ENCODE measurements around the gene FADS2. TPM values are rescaled to one million over a fixed set of nuclear protein-coding genes. Genes with fewer than 3 reads are reported as not detected.

FADS2 gene
- polyA plus RNA-seq, 2 of the 4 experiments (the other 2 are of a cell fraction) = 215 to 391 TPM

GRCh38 chr11:61780581-61781162 is 47.4 kb upstream of the FADS2 start (continued):
- TF ChIP-seq PBX3 (IDR thresholded peaks at IDR 0.05) = no peak
- no peak for TF ChIP-seq JUN (IDR thresholded peaks at IDR 0.05)
- no peak for TF ChIP-seq ESRRA (IDR thresholded peaks at IDR 0.05; ENCODE audit: borderline replicate concordance, low read length)
- TF ChIP-seq EHF (CRISPR knock-in tag; IDR thresholded peaks at IDR 0.05) = no peak
- TF ChIP-seq TFCP2L1 (CRISPR knock-in tag; IDR thresholded peaks at IDR 0.05) = no peak
- no peak for TF ChIP-seq TP53 (CRISPR knock-in tag; IDR thresholded peaks at IDR 0.05)

DNA sequence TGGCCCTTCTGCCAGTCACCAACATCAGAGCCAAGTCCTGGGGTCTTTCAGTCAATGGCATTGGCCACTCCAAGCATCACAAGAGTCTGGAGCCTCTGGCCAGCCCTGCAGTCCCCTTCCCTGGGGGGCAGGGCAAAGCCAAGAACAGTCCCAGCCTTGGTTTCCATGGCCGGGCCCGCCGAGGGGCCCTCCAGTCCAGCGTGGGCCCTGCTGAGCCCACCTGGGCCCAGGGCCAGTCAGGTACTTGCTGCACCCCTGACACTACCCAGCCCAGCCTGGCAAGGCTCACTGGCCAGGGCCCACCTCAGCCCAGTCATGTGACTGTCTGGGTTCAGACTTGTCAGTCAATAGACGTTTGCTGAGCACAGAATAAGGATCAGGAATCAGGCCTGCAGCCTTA is 46.5 kb upstream of the FADS2 start:
- no peak for ATAC-seq

DNA sequence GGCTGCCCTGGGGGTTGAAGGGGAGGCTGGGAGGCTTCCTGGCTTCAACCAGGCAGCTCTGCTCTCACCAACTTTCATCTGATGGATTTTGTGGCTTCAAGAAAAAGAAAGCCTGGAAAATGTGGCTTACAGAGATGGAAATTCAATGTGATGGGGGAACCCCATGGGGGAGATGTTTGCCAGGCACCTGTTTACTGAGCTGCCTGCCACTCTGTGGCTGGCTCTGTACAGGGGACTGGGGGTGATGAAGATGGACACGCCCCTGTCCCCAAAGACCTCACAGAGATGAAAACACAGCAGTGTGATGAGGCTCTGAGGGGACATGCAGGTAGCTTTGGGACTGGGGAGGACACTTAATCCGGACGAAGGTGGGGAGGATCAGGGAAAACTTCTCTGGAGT is 45.8 kb upstream of the FADS2 start:
- FAIRE-seq (no peak), ATAC-seq (no peak), DNase-seq (ENCODE audit: low read depth in 1 of 2, low spot score in 1 of 2) (no peak)
- no peak overlapping the region for H3K4me3 ChIP-seq
- WGBS (ENCODE audit: missing lambda C conversion rate) = 85% methylated on average over 3 of the region's 3 CpGs
- no peak overlapping the region for H3K4me2 ChIP-seq
- no peak overlapping the region for H3K27ac ChIP-seq
- ChIA-PET POLR2A (interaction anchor here (1.9 kb wide), 1 partner anchor 10 kb away, joined by 7 read pairs; the partner anchor contains the start of genes FEN1 and TMEM258), CTCF (interaction anchor here (0.9 to 5.4 kb wide), 7 partner anchors 9 to 326 kb away, joined by 3 to 71 read pairs (median 6); partner anchors contain the start of gene TMEM258)
- no peaks in the 10 kb centered on the region for H3K9me3 ChIP-seq
- TF ChIP-seq, protein P1, sequence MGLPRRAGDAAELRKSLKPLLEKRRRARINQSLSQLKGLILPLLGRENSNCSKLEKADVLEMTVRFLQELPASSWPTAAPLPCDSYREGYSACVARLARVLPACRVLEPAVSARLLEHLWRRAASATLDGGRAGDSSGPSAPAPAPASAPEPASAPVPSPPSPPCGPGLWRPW (IDR thresholded peaks at IDR 0.05) = no peak
- no peak for TF ChIP-seq BHLHE40 (IDR thresholded peaks at IDR 0.05; ENCODE audit: low read depth, low read length)
- TF ChIP-seq JUN (IDR thresholded peaks at IDR 0.05) = no peak
- TF ChIP-seq HDAC2 (IDR thresholded peaks at IDR 0.05) = no peak
- no peaks in the 10 kb centered on the region for H3K4me1 ChIP-seq

More for the DNA sequence above, 46.5 kb upstream of the FADS2 start:
- FAIRE-seq (no peak), DNase-seq (ENCODE audit: low read depth in 1 of 2, low spot score in 1 of 2) (no peak)
- Histone ChIP-seq H3K4me2 (no peak overlapping the region), H3K4me3 (no peak overlapping the region), H3K9me3 (no peaks in the 10 kb centered on the region), H3K4me1 (no peaks in the 10 kb centered on the region), H3K27ac (no peak overlapping the region)
- CTCF ChIA-PET = interaction anchor here (1.5 to 5.4 kb wide), 4 partner anchors 14 to 32 kb away, joined by 5 to 71 read pairs (median 12); partner anchors contain the start of gene MYRF
- POLR2A ChIA-PET = interaction anchor here (1.9 kb wide), 1 partner anchor 10 kb away, joined by 7 read pairs; the partner anchor contains the start of genes FEN1 and TMEM258
- TF ChIP-seq PHF8 (IDR thresholded peaks at IDR 0.05; ENCODE audit: borderline replicate concordance, low read depth) (no peak), FOSL2 (IDR thresholded peaks at IDR 0.05) (no peak), FOSL2 (CRISPR knock-in tag; IDR thresholded peaks at IDR 0.05) (no peak), REST (IDR thresholded peaks at IDR 0.05) (no peak), HOXB13 (CRISPR knock-in tag; IDR thresholded peaks at IDR 0.05; ENCODE audit: low read depth) (no peak), ESRRA (IDR thresholded peaks at IDR 0.05; ENCODE audit: borderline replicate concordance, low read length) (no peak), SREBF2 (IDR thresholded peaks at IDR 0.05) (no peak), RNF2 (IDR thresholded peaks at IDR 0.05; ENCODE audit: borderline replicate concordance, low read depth) (no peak)
- WGBS (ENCODE audit: missing lambda C conversion rate) = 88% methylated on average over 1 of the region's 5 CpGs

Data from A549 (cell line).